Measurements from ENCODE around the gene ZNF385C. TPM values are rescaled to one million over a fixed set of nuclear protein-coding genes. Genes with fewer than 3 reads are reported as not detected.

Gene ZNF385C
- total RNA-seq, 1 donor from 2014 or later: under 0.01 TPM

GRCh38 chr17:42061646-42062487 lies 36.4 kb downstream of the ZNF385C start:
- H3K4me3 ChIP-seq (ENCODE audit: low read depth, low read length): no peak overlapping the region
- FAIRE-seq (no peak), DNase-seq (ENCODE audit: low read depth) (no peak)
- TF ChIP-seq CTCF (IDR thresholded peaks at IDR 0.05; ENCODE audit: insufficient read depth, low read length, severe bottlenecking): no peak
- no peaks in the 10 kb centered on the region for H3K36me3 ChIP-seq (ENCODE audit: control insufficient read depth, insufficient read depth, low read length)
- peaks cover 4% of the 10 kb centered on the region for H3K27me3 ChIP-seq (ENCODE audit: control insufficient read depth, insufficient read depth, low read length)

- H3K36me3 ChIP-seq (ENCODE audit: control insufficient read depth, insufficient read depth, low read length): no peaks in the 10 kb centered on the region
- peaks cover 7% of the 10 kb centered on the region for H3K27me3 ChIP-seq (ENCODE audit: control insufficient read depth, insufficient read depth, low read length)
- TF ChIP-seq CTCF (IDR thresholded peaks at IDR 0.05; ENCODE audit: insufficient read depth, low read length, severe bottlenecking): no peak
- FAIRE-seq: no peak
- DNase-seq (ENCODE audit: low read depth): no peak
- H3K4me3 ChIP-seq (ENCODE audit: low read depth, low read length): no peak overlapping the region
Measured at GRCh38 chr17:42060231-42060630, 38.0 kb downstream of the ZNF385C start.

- no peak for TF ChIP-seq CTCF (IDR thresholded peaks at IDR 0.05; ENCODE audit: insufficient read depth, low read length, severe bottlenecking)
- Histone ChIP-seq H3K4me3 (ENCODE audit: low read depth, low read length) (no peak overlapping the region), H3K36me3 (ENCODE audit: control insufficient read depth, insufficient read depth, low read length) (no peaks in the 10 kb centered on the region), H3K27me3 (ENCODE audit: control insufficient read depth, insufficient read depth, low read length) (peaks cover 7% of the 10 kb centered on the region)
- DNase-seq (ENCODE audit: low read depth) (no peak), FAIRE-seq (no peak)
Measured at GRCh38 chr17:42059815-42060214, 38.5 kb downstream of the ZNF385C start.

- no peaks in the 10 kb centered on the region for H3K36me3 ChIP-seq (ENCODE audit: control insufficient read depth, insufficient read depth, low read length)
- DNase-seq (ENCODE audit: low read depth): no peak
- peaks cover 5% of the 10 kb centered on the region for H3K27me3 ChIP-seq (ENCODE audit: control insufficient read depth, insufficient read depth, low read length)
- no peak for FAIRE-seq
- no peak overlapping the region for H3K4me3 ChIP-seq (ENCODE audit: low read depth, low read length)
- TF ChIP-seq CTCF (IDR thresholded peaks at IDR 0.05; ENCODE audit: insufficient read depth, low read length, severe bottlenecking): no peak
Measured at GRCh38 chr17:42058063-42058462, 40.2 kb downstream of the ZNF385C start.

GRCh38 chr17:42056635-42057034 lies 41.6 kb downstream of the ZNF385C start:
- DNase-seq (ENCODE audit: low read depth) (no peak), FAIRE-seq (no peak)
- Histone ChIP-seq H3K36me3 (ENCODE audit: control insufficient read depth, insufficient read depth, low read length) (no peaks in the 10 kb centered on the region), H3K4me3 (ENCODE audit: low read depth, low read length) (no peak overlapping the region), H3K27me3 (ENCODE audit: control insufficient read depth, insufficient read depth, low read length) (peaks cover 6% of the 10 kb centered on the region)
- TF ChIP-seq CTCF (IDR thresholded peaks at IDR 0.05; ENCODE audit: insufficient read depth, low read length, severe bottlenecking): no peak

- FAIRE-seq: no peak
- Histone ChIP-seq H3K27me3 (ENCODE audit: control insufficient read depth, insufficient read depth, low read length) (peaks cover 6% of the 10 kb centered on the region), H3K4me3 (ENCODE audit: low read depth, low read length) (no peak overlapping the region), H3K36me3 (ENCODE audit: control insufficient read depth, insufficient read depth, low read length) (no peaks in the 10 kb centered on the region)
- TF ChIP-seq CTCF (IDR thresholded peaks at IDR 0.05; ENCODE audit: insufficient read depth, low read length, severe bottlenecking): no peak
- no peak for DNase-seq (ENCODE audit: low read depth)
Measured at GRCh38 chr17:42055496-42055895, 42.8 kb downstream of the ZNF385C start.
